ENCODE results near the gene ZNF319.

The ZNF319 gene

GRCh38 chr16:57956270-57956808 lies 44.1 kb downstream of the ZNF319 start:
- no peak for DNase-seq (ENCODE audit: low read depth)

DNA sequence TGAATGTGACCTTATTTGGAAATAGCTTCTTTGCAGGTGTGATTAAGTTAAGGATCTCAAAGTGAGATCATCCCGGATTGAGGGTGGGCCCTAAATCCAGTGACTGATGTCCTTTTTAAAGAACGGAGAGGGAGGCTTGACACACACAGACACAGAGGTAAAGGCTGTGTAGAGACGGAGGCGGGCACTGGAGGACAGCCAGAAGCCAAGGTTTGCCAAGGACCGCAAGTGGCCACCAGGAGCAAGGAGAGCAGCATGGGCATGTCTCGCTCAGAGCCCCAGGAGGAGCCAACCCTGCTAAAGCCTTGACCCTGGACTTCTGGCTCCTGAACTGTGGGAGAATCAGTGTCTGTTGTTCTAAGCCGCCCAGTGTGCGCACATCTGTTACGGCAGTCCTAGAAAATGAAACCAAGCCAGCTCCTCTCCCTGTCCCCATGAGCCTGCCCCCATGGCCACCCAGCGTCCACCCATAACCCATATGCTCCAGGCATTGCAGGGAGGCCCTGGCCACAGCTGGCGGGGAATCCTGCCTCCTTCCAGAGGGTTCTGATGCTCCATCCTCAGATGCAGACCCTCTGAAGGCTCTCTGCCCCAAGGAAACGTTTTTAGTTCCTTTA lies 44.8 kb downstream of the ZNF319 start:
- no peak for DNase-seq (ENCODE audit: low read depth)

- DNase-seq (ENCODE audit: low read depth), result no peak
These were observed 46.6 kb downstream of the ZNF319 start for GRCh38 chr16:57953857-57954256.

DNA sequence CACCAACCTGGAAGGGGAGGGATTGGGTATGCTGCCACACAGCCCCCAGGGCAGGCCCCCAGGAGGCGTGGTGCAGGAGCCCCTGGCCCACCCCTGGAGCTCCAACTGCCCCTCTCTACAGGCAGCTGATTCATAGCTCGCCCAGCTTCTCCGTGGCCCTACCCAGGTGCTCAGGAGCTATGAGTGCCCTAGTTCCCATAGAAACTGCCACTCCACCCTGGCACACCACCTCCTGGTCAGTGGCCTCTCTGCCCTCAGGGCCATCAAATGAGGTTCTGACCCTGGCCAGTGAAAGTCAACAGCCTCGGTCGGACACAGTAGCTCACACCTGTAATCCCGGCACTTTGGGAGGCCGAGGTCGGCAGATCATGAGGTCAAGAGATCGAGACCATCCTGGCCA lies 47.6 kb downstream of the ZNF319 start:
- no peak for DNase-seq (ENCODE audit: low read depth)

- DNase-seq (ENCODE audit: low read depth), result no peak
These were observed 49.1 kb downstream of the ZNF319 start for GRCh38 chr16:57951204-57951960.

DNA sequence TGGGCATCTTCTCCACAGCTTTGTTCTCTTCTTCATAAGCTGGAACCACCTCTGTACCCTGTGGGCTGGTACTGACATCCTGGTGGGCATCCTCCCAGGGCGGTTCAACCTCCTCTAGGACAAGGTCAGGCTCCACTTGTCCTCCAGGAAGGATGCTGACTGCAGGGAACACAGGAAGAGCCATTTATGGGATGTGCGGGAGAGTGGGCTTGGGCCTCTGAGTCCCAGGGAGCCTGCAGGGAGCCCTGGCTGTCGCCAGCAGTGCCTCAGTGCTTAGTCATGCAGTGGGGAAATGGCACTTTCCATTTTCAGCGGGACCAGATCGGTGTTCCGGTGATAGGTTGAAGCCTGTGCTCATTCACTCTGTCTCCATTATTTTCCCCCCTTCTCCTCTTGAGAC lies 50.1 kb downstream of the ZNF319 start:
- DNase-seq (ENCODE audit: low read depth), result no peak

DNA sequence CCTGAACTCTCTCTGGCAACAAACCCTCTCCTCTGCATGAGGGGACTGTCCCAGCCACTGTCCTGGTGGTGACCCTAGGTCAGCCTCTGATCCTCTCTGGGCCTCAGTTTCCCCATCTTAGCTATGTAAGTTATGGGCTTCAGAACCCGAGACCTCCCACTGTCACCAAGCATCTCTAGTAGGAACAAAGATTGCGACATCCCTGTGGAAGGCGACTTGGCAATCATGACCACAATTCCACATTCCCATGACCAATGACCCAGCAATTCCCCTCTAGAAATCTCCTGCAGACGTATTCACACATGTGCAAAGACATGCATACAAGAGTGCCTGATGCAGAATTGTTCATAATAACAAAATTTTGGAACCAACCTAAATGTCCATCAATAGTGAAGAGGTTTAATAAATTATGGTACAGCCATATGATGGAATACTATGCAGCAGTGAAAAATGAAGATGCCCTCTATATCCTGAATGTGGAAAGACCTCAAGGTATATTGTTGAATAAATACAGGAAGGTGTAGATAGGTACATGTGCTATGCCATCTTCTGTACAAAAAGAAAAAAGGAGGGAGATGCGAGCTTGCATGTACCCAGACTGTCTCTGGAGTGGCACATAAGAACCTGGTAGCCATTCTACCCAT lies 50.8 kb downstream of the ZNF319 start:
- DNase-seq (ENCODE audit: low read depth), result no peak

DNA sequence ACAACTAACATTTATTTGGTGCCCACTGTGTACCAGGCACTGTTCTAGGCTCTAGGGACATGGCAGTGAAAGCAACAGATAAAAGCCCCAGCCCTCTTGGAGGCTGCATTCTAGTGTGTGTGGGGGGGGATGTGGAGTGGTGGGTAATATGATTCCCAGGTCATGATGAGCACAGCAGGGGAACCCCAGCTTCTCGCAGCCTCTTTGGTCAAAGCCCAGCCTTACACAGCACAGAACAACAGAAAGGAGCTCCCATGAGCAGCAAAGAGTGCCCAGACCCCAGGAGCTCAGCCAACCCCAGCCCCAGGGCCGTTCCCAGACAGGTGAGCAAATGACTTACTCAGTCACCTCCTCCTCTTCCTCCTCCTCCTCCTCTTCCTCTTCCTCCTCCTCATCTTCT lies 51.5 kb downstream of the ZNF319 start:
- no peak for DNase-seq (ENCODE audit: low read depth)

- no peak for DNase-seq (ENCODE audit: low read depth)
These were observed 52.4 kb downstream of the ZNF319 start for GRCh38 chr16:57948027-57948426.

- DNase-seq (ENCODE audit: low read depth), result no peak
These were observed 53.2 kb downstream of the ZNF319 start for GRCh38 chr16:57947261-57947660.

GRCh38 chr16:57946181-57946801 lies 54.2 kb downstream of the ZNF319 start:
- no peak for DNase-seq (ENCODE audit: low read depth)

- DNase-seq (ENCODE audit: low read depth), result no peak
These were observed 54.7 kb downstream of the ZNF319 start for GRCh38 chr16:57945740-57946138.

DNA sequence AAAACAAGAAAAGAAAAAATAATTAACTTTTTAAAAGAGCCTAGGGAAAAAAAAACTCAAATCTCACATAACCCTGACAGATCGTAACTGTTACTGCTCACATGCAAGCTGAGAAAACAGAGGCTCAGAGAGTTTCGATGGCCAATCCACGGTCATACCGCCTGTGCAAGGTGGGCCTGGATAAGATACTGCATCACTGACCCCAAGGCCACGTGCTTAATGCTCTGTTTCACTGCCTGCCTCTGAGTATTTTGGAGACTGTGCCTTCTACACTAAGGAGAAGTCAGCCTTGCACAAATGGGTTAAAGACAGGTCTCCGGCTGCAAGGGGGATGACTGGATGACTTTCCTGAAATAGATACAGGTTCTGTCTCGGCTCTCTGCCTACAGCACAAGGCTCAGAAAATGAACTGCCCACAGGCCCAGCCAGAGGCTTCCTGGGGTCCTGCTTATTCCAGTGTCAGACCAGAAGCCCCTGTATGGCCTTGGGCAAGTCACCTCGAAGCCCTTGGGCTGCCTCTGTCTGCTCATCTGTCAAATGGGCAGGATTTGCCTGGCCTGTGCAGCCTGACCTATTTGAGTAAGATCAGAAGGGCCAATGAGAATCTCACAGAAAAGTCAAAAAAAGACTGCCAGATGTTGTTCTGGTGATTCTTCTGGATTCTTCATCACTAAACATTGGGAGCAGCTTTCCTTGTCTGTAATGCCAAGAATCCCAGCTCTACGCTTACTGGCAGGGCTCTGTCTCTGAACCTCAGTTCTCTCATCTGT lies 55.3 kb downstream of the ZNF319 start:
- no peak for DNase-seq (ENCODE audit: low read depth)

Data from stimulated activated CD8-positive, alpha-beta memory T cell treated with anti-CD3 and anti-CD28 coated beads, Interleukin-7, amount 100 ng/mL, for 24 hours (primary cell).